HEK293 (cell line): ENCODE measurements around the gene FSHR.

ENCODE experiments used
- BCL11A ChIP-seq: fragments of 450-650 bp; formaldehyde crosslinking; IDR thresholded peaks from 2 replicates; pipeline ENCODE4 v1.5.1; 2016; ENCODE audit warnings: low read depth, missing biosample characterization, missing genetic modification characterization
- KLF9 ChIP-seq: fragments of 450-650 bp; formaldehyde crosslinking; IDR thresholded peaks from 2 replicates; pipeline ENCODE4 v1.5.1; 2016; ENCODE audit warnings: missing biosample characterization, missing genetic modification characterization, low read depth
- YY1 ChIP-seq: fragments of 450-650 bp; formaldehyde crosslinking; IDR thresholded peaks from 2 replicates; pipeline ENCODE4 v1.5.1; 2018; ENCODE audit warnings: missing biosample characterization, missing genetic modification characterization
- ZNF133 ChIP-seq: fragments of 450-650 bp; formaldehyde crosslinking; IDR thresholded peaks from 2 replicates; pipeline ENCODE4 v1.5.1; 2016; ENCODE audit warnings: missing biosample characterization, missing genetic modification characterization
- ZNF274 ChIP-seq, 2 experiments: fragments of 200-500 bp in 1 of 2; fragments of 450-650 bp in 1 of 2; sonication (Bioruptor generic) in 1 of 2; formaldehyde crosslinking in 1 of 2; IDR thresholded peaks; 2 replicates each; pipeline versions ENCODE4 v1.5.1 to v1.6.1; 2014 to 2016; ENCODE audit warnings: borderline replicate concordance in 1 of 2, inconsistent platforms in 1 of 2, low read length in 1 of 2, missing biosample characterization in 1 of 2, missing genetic modification characterization in 1 of 2
- ZNF645 ChIP-seq: fragments of 450-650 bp; formaldehyde crosslinking; IDR thresholded peaks from 2 replicates; pipeline ENCODE4; 2016; ENCODE audit warnings: missing biosample characterization, missing genetic modification characterization
- TF ChIP-seq, protein P1 (sequence below): IDR thresholded peaks from 2 replicates; pipeline ENCODE4 v1.6.1; 2011; ENCODE audit warnings: mild to moderate bottlenecking, low read depth, low read length, borderline replicate concordance
- TF ChIP-seq, protein P2 (sequence below): fragments of 450-650 bp; formaldehyde crosslinking; IDR thresholded peaks from 2 replicates; pipeline ENCODE4 v1.5.1; 2016; ENCODE audit warnings: missing biosample characterization, missing genetic modification characterization

DNA sequence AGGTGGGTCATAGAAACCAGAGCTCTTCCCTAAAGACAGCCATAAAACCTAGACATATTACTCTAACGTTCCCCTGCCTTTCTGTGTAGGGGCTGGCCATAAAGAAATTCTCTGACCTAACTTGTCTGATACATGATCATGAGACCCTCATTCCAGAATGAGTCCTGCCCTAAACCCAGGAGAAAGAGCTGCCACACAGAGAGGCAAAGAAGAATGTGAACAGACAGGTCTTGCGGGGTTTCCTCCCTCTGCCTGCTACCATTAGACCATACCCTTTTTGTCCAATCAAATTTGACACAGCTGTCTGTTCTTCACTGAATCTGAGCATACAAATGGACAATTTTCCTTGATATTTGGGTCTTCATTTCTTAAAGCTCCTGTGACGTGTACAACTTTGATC, 200.0 kb downstream of the FSHR start:
- no peak for TF ChIP-seq ZNF133
- no peak for TF ChIP-seq KLF9 (tag by site-specific recombination)
- no peak for TF ChIP-seq ZNF274 (IDR thresholded peaks at IDR 0.05; ENCODE audit: low read length)
- TF ChIP-seq ZNF274 (tag by site-specific recombination; IDR thresholded peaks at IDR 0.05; ENCODE audit: borderline replicate concordance), result no peak
- TF ChIP-seq BCL11A, result no peak
- TF ChIP-seq, protein P1, sequence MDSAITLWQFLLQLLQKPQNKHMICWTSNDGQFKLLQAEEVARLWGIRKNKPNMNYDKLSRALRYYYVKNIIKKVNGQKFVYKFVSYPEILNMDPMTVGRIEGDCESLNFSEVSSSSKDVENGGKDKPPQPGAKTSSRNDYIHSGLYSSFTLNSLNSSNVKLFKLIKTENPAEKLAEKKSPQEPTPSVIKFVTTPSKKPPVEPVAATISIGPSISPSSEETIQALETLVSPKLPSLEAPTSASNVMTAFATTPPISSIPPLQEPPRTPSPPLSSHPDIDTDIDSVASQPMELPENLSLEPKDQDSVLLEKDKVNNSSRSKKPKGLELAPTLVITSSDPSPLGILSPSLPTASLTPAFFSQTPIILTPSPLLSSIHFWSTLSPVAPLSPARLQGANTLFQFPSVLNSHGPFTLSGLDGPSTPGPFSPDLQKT, result no peak
- TF ChIP-seq ZNF645, result no peak
- TF ChIP-seq, protein P2, sequence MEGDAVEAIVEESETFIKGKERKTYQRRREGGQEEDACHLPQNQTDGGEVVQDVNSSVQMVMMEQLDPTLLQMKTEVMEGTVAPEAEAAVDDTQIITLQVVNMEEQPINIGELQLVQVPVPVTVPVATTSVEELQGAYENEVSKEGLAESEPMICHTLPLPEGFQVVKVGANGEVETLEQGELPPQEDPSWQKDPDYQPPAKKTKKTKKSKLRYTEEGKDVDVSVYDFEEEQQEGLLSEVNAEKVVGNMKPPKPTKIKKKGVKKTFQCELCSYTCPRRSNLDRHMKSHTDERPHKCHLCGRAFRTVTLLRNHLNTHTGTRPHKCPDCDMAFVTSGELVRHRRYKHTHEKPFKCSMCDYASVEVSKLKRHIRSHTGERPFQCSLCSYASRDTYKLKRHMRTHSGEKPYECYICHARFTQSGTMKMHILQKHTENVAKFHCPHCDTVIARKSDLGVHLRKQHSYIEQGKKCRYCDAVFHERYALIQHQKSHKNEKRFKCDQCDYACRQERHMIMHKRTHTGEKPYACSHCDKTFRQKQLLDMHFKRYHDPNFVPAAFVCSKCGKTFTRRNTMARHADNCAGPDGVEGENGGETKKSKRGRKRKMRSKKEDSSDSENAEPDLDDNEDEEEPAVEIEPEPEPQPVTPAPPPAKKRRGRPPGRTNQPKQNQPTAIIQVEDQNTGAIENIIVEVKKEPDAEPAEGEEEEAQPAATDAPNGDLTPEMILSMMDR (tag by site-specific recombination), result no peak
- no peak for TF ChIP-seq YY1
